HG03354 (cell line): Measurements from ENCODE around the gene OR51M1.
A peak's percentile ranks its signal among the peaks of the same experiment; 100 is the strongest.
"Not testable (repeated sequence)": the region's sequence is repeated elsewhere in the genome, so short reads cannot be mapped to it uniquely, and the experiment has no call there.

ENCODE experiments used
- ATAC-seq: cut with Tn5 transposase; IDR thresholded peaks from one replicate; pipeline ENCODE4 v1.9.1; 2021; ENCODE audit warnings: mild to moderate bottlenecking; ENCODE audit not compliant: unreplicated experiment, poor library complexity, severe bottlenecking

OR51M1 gene, protein sequence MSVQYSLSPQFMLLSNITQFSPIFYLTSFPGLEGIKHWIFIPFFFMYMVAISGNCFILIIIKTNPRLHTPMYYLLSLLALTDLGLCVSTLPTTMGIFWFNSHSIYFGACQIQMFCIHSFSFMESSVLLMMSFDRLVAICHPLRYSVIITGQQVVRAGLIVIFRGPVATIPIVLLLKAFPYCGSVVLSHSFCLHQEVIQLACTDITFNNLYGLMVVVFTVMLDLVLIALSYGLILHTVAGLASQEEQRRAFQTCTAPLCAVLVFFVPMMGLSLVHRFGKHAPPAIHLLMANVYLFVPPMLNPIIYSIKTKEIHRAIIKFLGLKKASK

GRCh38 chr11:5383576-5383975 lies at the start of gene OR51M1:
OR51M1 (plus strand) TSS chr11:5383812; CDS start chr11:5389399, 5,587 bp downstream.
- ATAC-seq: no peak

- no peak for ATAC-seq
Measured at GRCh38 chr11:5335170-5335569, 48.4 kb upstream of the OR51M1 start.

GRCh38 chr11:5336331-5336730 lies 47.3 kb upstream of the OR51M1 start:
- no peak for ATAC-seq

DNA sequence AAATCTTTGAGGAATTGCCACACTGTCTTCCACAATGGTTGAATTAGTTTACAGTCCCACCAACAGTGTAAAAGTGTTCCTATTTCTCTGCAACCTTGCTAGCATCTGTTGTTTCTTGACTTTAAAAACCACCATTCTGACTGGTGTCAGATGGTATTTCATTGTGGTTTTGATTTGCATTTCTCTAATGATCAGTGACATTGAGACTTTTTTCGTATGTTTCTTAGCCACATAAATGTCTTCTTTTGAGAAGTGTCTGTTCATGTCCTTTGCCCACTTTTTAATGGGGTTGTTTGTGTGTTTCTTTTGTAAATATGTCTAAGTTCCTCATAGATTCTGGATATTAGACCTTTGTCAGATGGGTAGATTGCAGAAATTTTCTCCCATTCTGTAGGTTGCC lies 46.4 kb upstream of the OR51M1 start:
- ATAC-seq: not testable (repeated sequence)

- ATAC-seq: peak; percentile 81
Measured at GRCh38 chr11:5339771-5340322, 43.8 kb upstream of the OR51M1 start.

- no peak for ATAC-seq
Measured at GRCh38 chr11:5343474-5344335, 39.9 kb upstream of the OR51M1 start, which contains the start of gene OR51B5. OR51B5 (minus strand) TSS chr11:5343524; CDS start chr11:5343524, 0 bp downstream.

GRCh38 chr11:5345831-5346230 lies 37.8 kb upstream of the OR51M1 start:
- ATAC-seq: no peak

DNA sequence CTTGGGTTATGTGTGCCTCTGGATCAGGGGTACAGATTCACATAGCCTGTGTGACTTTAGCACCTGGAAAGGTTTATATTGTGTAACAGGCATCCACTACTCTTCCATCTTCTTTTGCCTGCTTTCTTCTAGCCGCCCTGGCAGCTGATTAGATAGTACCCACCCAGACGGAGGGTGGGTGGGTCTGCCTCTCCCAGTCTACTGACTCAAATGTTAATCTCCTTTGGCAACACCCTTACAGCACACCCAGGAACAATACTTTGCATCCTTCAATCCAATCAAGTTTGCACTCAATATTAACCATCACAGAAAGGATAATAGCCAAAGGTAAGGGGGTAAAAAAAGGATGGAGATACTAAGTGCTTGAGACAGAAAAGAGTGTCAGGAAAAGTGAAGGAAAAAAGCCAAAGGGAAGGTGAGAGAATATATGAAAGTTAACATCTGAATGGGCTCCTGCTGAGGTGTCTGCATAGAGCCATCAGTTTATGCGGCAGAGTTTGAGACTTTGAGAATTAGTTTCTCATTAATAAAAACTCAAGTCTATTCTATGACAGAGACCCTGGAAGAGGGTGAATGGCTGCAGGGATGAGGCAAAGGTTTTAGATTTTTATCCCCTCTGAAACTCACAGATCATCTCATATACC lies 34.9 kb upstream of the OR51M1 start:
- ATAC-seq: no peak

DNA sequence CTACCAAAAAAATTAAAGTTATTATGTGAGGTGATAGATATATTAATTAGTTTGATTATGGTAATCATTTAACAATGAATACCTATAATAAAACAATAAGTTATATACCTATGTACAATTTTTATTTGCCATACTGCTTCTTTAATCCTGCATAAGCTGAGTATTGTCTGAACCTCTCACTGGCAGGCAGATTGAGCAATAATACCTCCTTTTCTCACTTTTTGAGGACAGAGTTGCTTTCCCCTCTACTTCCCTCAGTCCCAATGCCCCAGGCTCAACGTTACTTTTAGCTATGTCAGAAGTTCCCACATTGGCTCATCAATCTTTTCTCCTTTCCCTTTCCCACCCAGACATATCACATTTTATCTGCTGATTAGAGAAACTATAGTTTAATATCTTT lies 34.1 kb upstream of the OR51M1 start:
- ATAC-seq: no peak

- no peak for ATAC-seq
Measured at GRCh38 chr11:5351208-5351607, 32.4 kb upstream of the OR51M1 start, which contains the start of gene OR51B6. OR51B6 (plus strand) TSS chr11:5351508; CDS start chr11:5351508, 0 bp downstream.

DNA sequence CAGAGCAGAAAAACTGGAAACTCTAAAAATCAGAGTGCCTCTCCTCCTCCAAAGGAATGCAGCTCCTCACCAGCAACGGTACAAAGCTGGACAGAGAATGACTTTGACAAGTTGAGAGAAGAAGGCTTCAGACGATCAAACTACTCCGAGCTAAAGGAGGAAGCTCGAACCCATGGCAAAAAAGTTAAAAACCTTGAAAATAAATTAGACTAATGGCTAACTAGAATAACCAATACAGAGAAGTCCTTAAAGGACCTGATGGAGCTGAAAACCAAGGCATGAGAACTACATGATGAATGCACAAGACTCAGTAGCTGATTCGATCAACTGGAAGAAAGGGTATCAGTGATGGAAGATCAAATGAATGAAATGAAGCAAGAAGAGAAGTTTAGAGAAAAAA lies 27.6 kb upstream of the OR51M1 start:
- ATAC-seq: not testable (repeated sequence)

GRCh38 chr11:5362017-5362625 lies 21.5 kb upstream of the OR51M1 start:
- ATAC-seq: no peak

- ATAC-seq: no peak
Measured at GRCh38 chr11:5363679-5364078, 19.9 kb upstream of the OR51M1 start.

- ATAC-seq: no peak
Measured at GRCh38 chr11:5364214-5364613, 19.4 kb upstream of the OR51M1 start.

GRCh38 chr11:5366365-5366764 lies 17.2 kb upstream of the OR51M1 start:
- ATAC-seq: not testable (repeated sequence)

GRCh38 chr11:5366856-5367255 lies 16.8 kb upstream of the OR51M1 start:
- ATAC-seq: no peak

DNA sequence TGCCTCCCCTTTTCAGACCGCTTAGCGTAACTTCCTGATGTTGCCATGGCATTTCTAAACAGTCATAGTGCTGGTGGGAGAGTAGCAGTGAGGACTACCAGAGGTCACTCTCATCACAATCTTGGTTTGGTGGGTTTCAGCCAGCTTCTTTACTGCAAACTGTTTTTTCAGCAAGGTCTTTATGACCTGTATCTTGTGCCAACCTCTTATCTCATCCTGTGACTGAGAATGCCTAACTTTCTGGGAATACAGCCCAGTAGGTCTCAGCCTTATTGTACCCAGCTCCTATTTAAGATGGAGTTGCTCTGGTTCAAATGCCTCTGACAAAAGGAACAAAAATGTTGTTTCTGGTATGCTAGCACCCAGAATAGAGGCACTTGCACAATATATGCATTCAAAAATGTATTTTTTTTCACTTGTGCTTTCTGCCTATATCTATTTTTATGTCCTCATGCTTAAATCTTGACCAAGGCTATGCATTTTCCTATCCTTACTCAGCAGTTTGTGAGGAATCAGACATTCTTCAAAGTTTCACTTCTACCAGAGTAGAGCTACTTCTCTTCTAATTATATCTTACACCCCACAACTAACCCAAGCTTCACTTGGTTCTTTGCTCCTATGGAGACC lies 16.1 kb upstream of the OR51M1 start:
- no peak for ATAC-seq

- ATAC-seq: peak; percentile 50
Measured at GRCh38 chr11:5368502-5369043, 15.0 kb upstream of the OR51M1 start.

DNA sequence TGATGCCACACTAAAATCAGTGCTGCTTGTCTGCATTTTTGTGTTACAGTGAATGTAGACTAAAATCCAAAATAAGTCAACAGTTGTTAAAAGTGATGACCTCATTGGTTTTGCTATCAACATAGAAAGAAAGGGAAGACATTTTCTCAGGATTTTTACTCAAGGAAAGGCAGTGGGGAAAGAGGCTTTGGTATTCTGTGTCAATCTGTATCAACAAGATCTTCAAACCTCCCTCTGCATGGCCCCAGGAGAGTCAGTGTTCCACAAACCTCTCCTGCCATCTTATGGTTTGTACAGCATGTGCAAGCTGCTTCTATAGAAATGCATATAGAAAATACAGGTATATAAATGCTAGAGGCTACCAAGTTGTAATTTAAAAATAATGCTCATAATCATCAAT lies 13.8 kb upstream of the OR51M1 start:
- peak; percentile 75 for ATAC-seq
